22Rv1 (cell line): ENCODE results near the gene CDX1.

Experiments
- H3K27ac ChIP-seq: fragments of 450-650 bp; 2 replicates; pipeline ENCODE4 v1.5.1; 2017
- ZFX ChIP-seq: fragments of 450-650 bp; IDR thresholded peaks from 2 replicates; pipeline ENCODE4 v1.6.1; 2017; ENCODE audit warnings: antibody characterized with exemption, borderline replicate concordance
- TF ChIP-seq, protein P1 (sequence below): fragments of 450-650 bp; IDR thresholded peaks from 2 replicates; pipeline ENCODE4 v1.5.1; 2017; ENCODE audit warnings: mild to moderate bottlenecking

Gene CDX1

DNA sequence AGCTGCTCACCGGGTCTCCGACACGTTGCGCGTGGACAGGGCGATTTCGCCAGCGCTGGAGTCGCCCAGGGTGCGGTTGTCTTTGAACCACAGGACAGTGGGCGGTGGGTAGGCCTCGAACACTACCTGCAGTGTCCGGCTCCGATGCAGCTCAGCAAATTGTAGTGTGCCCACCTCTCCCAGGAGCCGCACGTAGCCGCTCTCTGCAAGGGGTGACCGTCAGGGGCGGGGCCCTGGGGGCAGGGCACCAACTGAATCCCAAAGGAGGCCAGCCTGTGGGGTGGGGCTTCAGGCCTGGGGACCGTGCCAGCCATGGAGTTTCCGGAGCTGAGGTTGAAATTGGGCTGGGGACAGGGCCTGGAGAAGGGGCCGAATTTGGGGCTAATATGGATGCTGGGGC lies 33.8 kb upstream of the CDX1 start:
- no peak overlapping the region for H3K27ac ChIP-seq
- TF ChIP-seq, protein P1, sequence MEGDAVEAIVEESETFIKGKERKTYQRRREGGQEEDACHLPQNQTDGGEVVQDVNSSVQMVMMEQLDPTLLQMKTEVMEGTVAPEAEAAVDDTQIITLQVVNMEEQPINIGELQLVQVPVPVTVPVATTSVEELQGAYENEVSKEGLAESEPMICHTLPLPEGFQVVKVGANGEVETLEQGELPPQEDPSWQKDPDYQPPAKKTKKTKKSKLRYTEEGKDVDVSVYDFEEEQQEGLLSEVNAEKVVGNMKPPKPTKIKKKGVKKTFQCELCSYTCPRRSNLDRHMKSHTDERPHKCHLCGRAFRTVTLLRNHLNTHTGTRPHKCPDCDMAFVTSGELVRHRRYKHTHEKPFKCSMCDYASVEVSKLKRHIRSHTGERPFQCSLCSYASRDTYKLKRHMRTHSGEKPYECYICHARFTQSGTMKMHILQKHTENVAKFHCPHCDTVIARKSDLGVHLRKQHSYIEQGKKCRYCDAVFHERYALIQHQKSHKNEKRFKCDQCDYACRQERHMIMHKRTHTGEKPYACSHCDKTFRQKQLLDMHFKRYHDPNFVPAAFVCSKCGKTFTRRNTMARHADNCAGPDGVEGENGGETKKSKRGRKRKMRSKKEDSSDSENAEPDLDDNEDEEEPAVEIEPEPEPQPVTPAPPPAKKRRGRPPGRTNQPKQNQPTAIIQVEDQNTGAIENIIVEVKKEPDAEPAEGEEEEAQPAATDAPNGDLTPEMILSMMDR = no peak
- TF ChIP-seq ZFX = no peak

GRCh38 chr5:150133581-150134197 lies 32.9 kb upstream of the CDX1 start:
- H3K27ac ChIP-seq = no peak overlapping the region
- TF ChIP-seq, protein P1 = no peak
- no peak for TF ChIP-seq ZFX

GRCh38 chr5:150134198-150134588 lies 32.4 kb upstream of the CDX1 start:
- H3K27ac ChIP-seq = no peak overlapping the region
- TF ChIP-seq, protein P1 = no peak
- no peak for TF ChIP-seq ZFX

- TF ChIP-seq, protein P1 = no peak
- TF ChIP-seq ZFX = no peak
- no peak overlapping the region for H3K27ac ChIP-seq
Measured at GRCh38 chr5:150135557-150136304, 30.8 kb upstream of the CDX1 start.

GRCh38 chr5:150136305-150137167 lies 30.0 kb upstream of the CDX1 start:
- TF ChIP-seq, protein P1 = no peak
- TF ChIP-seq ZFX = no peak
- H3K27ac ChIP-seq = no peak overlapping the region

DNA sequence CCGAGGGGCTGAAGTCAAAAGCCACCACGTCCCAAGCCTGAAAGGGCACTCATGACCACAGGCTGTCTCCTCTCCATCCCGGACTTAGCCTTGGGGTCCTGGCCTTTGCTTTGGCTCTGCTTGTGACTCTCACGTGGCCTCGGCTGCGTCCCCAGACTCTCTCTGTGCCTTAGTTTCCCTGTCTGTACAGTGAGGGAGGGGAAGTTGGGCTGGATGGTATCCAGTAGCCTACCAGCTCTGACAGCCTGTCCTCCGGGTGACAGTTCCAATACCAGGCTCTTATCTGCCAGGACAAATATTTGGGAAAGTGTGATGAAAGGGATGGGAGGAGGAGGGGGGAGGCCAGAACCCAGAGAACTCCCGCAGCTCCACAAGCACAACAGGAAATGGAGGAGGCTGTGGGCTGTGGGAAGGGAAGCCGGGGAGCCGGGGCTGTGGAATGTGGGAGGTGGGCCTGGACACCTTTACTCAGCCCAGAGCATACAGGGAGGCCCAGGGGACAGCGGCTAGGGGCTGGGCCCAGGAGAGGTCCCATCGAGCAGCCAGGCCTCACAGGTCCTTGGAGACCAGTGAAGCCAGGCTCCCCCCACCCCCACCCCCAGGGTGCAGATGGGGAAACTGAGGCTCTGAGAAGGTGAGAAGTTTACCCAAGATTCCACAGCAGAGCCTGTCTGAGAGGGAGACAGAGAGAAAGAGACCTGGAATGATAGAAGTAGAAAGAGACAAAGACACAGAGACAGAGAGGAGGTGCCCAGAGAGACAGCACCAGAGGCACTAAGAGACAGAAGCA lies 29.2 kb upstream of the CDX1 start:
- TF ChIP-seq, protein P1 = no peak
- no peak for TF ChIP-seq ZFX
- H3K27ac ChIP-seq = no peak overlapping the region
